GM18951 (cell line): Measurements from ENCODE around the gene COMT.
"Not testable (repeated sequence)": the region's sequence is repeated elsewhere in the genome, so short reads cannot be mapped to it uniquely, and the experiment has no call there.

Experiments
- POLR2A ChIP-seq: IDR thresholded peaks from 4 replicates; pipeline ENCODE4 v1.6.1; 2011; ENCODE audit warnings: mild to moderate bottlenecking; ENCODE audit not compliant: insufficient read length, insufficient read depth; ENCODE audit errors: extremely low read depth
- in situ Hi-C: fragments of 300-500 bp; cut with MboI; formaldehyde crosslinking; loops from one replicate; pipeline ENCODE4 v1.12.0; 2022; ENCODE audit warnings: low sequenced_read_pairs, mixed read lengths, inconsistent platforms; ENCODE audit not compliant: unreplicated experiment

The COMT gene

GRCh38 chr22:19902245-19902715 lies 39.3 kb upstream of the COMT start:
- no peak for TF ChIP-seq POLR2A
- in situ Hi-C loops, result no loop called here

GRCh38 chr22:19903031-19903430 lies 38.5 kb upstream of the COMT start:
- no peak for TF ChIP-seq POLR2A
- in situ Hi-C loops, result no loop called here

- in situ Hi-C loops, result no loop called here
Measured at GRCh38 chr22:19903513-19903912, 38.1 kb upstream of the COMT start.

GRCh38 chr22:19904174-19904856 lies 37.3 kb upstream of the COMT start:
- no peak for TF ChIP-seq POLR2A
- in situ Hi-C loops, result no loop called here

More at GRCh38 chr22:19903513-19903912, 38.1 kb upstream of the COMT start:
- no peak for TF ChIP-seq POLR2A

- in situ Hi-C loops, result no loop called here
- TF ChIP-seq POLR2A, result no peak
Measured at GRCh38 chr22:19904935-19905334, 36.6 kb upstream of the COMT start.

- in situ Hi-C loops, result no loop called here
- no peak for TF ChIP-seq POLR2A
Measured at GRCh38 chr22:19905347-19906276, 36.0 kb upstream of the COMT start.

GRCh38 chr22:19906864-19907263 lies 34.7 kb upstream of the COMT start:
- in situ Hi-C loops, result not testable (repeated sequence)

GRCh38 chr22:19907902-19908301 lies 33.7 kb upstream of the COMT start:
- in situ Hi-C loops, result not testable (repeated sequence)

- in situ Hi-C loops, result loop anchor here (5.0 kb wide), 1 partner anchor 177 kb away; no protein-coding TSS in a partner anchor
- TF ChIP-seq POLR2A, result no peak
Measured at GRCh38 chr22:19909350-19910179, 32.0 kb upstream of the COMT start.

GRCh38 chr22:19910180-19910744 lies 31.3 kb upstream of the COMT start:
- no peak for TF ChIP-seq POLR2A
- in situ Hi-C loops, result loop anchor here (5.0 kb wide), 1 partner anchor 178 kb away; no protein-coding TSS in a partner anchor

GRCh38 chr22:19911540-19912270 lies 29.9 kb upstream of the COMT start:
- in situ Hi-C loops, result loop anchor here (5.0 kb wide), 1 partner anchor 179 kb away; no protein-coding TSS in a partner anchor

More at GRCh38 chr22:19911540-19912270, 29.9 kb upstream of the COMT start:
- TF ChIP-seq POLR2A, result no peak
